Lower lobe of right lung (tissue), 2 donors: ENCODE results near the gene UBE2G1. TPM values are rescaled to one million over a fixed set of nuclear protein-coding genes. Genes with fewer than 3 reads are reported as not detected.

Experiments
- ATAC-seq, 2 donors: fragments of 200-7000 bp; cut with Tn5 transposase; one replicate each; pipeline ENCODE4 v1.9.1; 2020 to 2022; ENCODE audit warnings: mild to moderate bottlenecking in 2 of 2, moderate library complexity in 2 of 2
- DNase-seq: peaks from one replicate; pipeline ENCODE4 v3.0.0-alpha.2; 2020
- H3K27ac ChIP-seq: fragments of 200-600 bp; one replicate; pipeline ENCODE4 v1.8.0; 2022
- H3K27me3 ChIP-seq: fragments of 200-600 bp; one replicate; pipeline ENCODE4 v1.8.0; 2022; ENCODE audit warnings: low read depth
- H3K36me3 ChIP-seq: fragments of 200-600 bp; one replicate; pipeline ENCODE4 v1.8.0; 2022; ENCODE audit warnings: mild to moderate bottlenecking
- H3K4me1 ChIP-seq: fragments of 200-600 bp; one replicate; pipeline ENCODE4 v1.8.0; 2022
- H3K4me3 ChIP-seq: fragments of 200-600 bp; one replicate; pipeline ENCODE4 v1.8.0; 2022; ENCODE audit warnings: mild to moderate bottlenecking
- H3K9me3 ChIP-seq: fragments of 200-600 bp; one replicate; pipeline ENCODE4 v1.8.0; 2022
- intact Hi-C: fragments of 100-400 bp; cut with DNase I; formaldehyde crosslinking; loops from one replicate; pipeline ENCODE4 v1.11.0; 2022
- total RNA-seq: library from RNA; stranded (reverse); fragmentation: NEBNext Ultra II Directional; extraction: Animal tissue kit (Norgen Biotek cat#: 25700); gene quantifications from one replicate; pipeline ENCODE4 v1.2.1, GENCODE V29; 2021
- TF ChIP-seq, protein P1 (sequence below): fragments of 200-600 bp; IDR thresholded peaks from one replicate; pipeline ENCODE4 v1.8.0; 2022; ENCODE audit warnings: antibody characterized with exemption, mild to moderate bottlenecking
- donor health status: DM: no; HTN: yes; CAD: no; lungs with severe emphysema.

UBE2G1 gene
- total RNA-seq, 1 donor from 2014 or later = 42.5 TPM

DNA sequence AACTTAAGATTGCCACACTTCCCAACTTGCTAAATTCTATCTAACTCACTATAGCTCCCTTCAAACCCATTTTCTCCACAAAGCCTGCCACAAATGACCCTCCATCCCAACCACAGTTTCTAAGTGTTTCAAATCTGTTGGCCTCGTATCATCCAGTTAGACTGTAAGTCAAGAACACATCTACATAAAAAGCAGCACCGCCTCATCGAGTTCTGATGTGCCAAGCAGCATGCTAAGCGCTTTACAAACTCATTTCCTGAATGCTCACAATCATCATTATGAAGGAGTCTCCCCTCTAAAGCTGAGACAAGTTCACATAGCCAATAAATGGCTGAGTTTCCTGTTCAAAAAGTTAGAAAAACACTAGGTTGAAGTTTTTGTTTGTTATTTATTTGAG is 93.5 kb downstream of the UBE2G1 start:
- Histone ChIP-seq H3K4me1 (no peaks in the 10 kb centered on the region), H3K9me3 (no peaks in the 10 kb centered on the region), H3K27me3 (no peaks in the 10 kb centered on the region), H3K27ac (no peak overlapping the region), H3K4me3 (no peak overlapping the region), H3K36me3 (peaks cover 38% of the 10 kb centered on the region)
- TF ChIP-seq, protein P1, sequence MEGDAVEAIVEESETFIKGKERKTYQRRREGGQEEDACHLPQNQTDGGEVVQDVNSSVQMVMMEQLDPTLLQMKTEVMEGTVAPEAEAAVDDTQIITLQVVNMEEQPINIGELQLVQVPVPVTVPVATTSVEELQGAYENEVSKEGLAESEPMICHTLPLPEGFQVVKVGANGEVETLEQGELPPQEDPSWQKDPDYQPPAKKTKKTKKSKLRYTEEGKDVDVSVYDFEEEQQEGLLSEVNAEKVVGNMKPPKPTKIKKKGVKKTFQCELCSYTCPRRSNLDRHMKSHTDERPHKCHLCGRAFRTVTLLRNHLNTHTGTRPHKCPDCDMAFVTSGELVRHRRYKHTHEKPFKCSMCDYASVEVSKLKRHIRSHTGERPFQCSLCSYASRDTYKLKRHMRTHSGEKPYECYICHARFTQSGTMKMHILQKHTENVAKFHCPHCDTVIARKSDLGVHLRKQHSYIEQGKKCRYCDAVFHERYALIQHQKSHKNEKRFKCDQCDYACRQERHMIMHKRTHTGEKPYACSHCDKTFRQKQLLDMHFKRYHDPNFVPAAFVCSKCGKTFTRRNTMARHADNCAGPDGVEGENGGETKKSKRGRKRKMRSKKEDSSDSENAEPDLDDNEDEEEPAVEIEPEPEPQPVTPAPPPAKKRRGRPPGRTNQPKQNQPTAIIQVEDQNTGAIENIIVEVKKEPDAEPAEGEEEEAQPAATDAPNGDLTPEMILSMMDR = no peak
- intact Hi-C loops = no loop called here
- ATAC-seq (no peak), DNase-seq (no peak)

DNA sequence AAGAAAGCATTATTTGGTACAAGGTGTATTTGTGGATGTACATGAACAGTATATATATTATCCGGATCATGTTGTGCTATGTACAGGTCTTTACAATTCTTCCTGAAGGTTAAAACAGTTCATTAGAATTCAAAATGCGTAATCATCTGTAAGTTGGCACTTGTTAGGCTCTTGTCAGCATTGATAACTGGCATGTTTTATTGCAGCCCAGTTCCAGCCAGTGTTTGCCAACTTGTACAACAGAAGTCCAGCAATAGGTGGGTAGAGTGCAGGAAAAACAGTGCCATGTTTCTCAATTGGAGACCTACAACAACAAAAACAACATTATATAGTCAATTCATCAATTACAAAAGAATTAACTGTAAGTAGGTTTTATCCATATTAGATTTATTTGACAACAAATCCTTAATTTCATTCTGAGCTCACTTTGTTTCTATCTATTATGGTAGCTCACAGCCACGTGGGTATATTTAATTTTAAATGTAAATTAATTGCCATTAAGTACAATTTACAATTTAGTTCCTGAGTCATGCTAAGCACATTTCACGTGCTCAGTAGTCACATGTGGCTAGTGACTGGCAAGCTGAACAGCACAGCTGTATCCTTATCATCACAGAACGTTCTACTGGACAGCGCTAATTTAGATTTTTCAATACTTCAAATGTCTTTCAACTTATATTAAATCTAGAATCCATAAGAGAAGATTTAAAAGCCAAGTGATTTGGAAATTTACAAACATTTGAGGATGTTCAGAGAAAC is 94.1 kb downstream of the UBE2G1 start:
- ATAC-seq = no peak
- H3K4me1 ChIP-seq = no peaks in the 10 kb centered on the region
- TF ChIP-seq, protein P1 = no peak

DNA sequence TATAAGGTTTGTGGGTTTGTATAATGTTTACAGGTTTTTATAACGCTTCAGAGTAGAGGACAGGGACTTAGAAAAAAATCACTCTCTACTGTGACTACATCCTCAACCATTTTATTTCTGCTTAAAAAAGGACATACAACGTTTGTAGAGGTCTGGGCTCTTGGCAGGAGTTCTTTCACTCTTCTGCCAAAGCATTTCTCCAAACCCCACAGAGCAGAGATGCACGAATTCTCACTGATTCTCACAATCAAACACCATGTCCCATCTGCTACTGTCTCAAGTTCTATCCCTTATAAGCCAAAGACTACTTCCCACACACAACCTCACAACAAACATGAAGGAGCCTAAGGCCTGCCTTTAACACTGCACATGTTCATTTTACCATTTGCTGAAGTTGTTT is 95.7 kb downstream of the UBE2G1 start:
- Histone ChIP-seq H3K9me3 (no peaks in the 10 kb centered on the region), H3K4me3 (no peak overlapping the region), H3K27me3 (no peaks in the 10 kb centered on the region), H3K27ac (no peak overlapping the region), H3K36me3 (peaks cover 32% of the 10 kb centered on the region), H3K4me1 (no peaks in the 10 kb centered on the region)
- TF ChIP-seq, protein P1 = no peak
- ATAC-seq (no peak), DNase-seq (no peak)
- intact Hi-C loops = no loop called here

More for the DNA sequence above, 94.1 kb downstream of the UBE2G1 start:
- Histone ChIP-seq H3K27ac (no peak overlapping the region), H3K4me3 (no peak overlapping the region), H3K9me3 (no peaks in the 10 kb centered on the region), H3K36me3 (peaks cover 38% of the 10 kb centered on the region), H3K27me3 (no peaks in the 10 kb centered on the region)
- no peak for DNase-seq
- intact Hi-C loops = no loop called here

DNA sequence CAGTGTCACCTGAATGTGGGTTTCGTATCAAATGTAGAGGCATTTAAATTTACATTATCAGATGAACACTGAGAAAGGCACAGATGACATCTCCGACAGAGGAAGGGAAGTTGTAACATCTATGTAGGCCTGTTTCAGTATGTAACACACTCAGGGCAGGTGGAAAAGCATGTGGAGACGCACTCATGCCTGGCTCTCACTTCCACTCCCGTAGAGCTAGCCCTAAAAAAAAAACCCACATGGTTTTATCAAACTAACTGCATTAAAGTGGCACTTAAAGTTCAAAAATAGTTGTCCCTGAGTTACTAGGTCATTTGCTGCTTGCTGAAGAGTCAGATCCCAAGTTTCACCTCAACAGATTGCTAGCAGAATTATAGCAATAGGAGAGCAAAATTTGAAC is 96.6 kb downstream of the UBE2G1 start:
- no peak for ATAC-seq
- TF ChIP-seq, protein P1 = no peak
- no peak overlapping the region for H3K27ac ChIP-seq

DNA sequence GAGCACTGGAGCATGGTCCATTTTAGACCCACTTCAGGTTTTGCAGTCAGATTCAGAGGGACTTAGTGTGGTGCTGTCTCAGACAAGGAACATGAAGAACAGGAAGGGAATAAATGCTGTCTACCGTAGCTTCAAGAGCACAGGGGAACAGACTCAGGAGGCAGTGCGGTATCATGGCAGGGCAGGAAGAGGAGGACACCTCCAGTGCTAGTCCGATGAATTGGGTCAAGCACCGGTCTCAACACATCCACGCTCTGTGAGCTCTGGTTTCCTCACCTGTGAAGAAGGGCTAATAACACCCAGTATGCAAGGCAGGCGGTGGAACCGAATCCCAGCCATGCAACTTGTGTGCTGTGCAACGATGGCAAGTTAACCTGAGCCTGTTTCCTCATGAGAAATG is 99.1 kb downstream of the UBE2G1 start:
- TF ChIP-seq, protein P1 = no peak
- ATAC-seq (no peak), DNase-seq (no peak)
- H3K27me3 ChIP-seq = no peaks in the 10 kb centered on the region
- peaks cover 26% of the 10 kb centered on the region for H3K36me3 ChIP-seq
- peaks cover 16% of the 10 kb centered on the region for H3K4me1 ChIP-seq
- intact Hi-C loops = no loop called here
- H3K4me3 ChIP-seq = no peak overlapping the region
- H3K27ac ChIP-seq = no peak overlapping the region
- H3K9me3 ChIP-seq = no peaks in the 10 kb centered on the region

More for the DNA sequence above, 96.6 kb downstream of the UBE2G1 start:
- H3K4me3 ChIP-seq = no peak overlapping the region
- peaks cover under 1% of the 10 kb centered on the region for H3K4me1 ChIP-seq
- no peak for DNase-seq
- H3K27me3 ChIP-seq = no peaks in the 10 kb centered on the region
- H3K36me3 ChIP-seq = peaks cover 32% of the 10 kb centered on the region
- no peaks in the 10 kb centered on the region for H3K9me3 ChIP-seq
- intact Hi-C loops = no loop called here
